ENCODE data around the gene STX19. TPM values are rescaled to one million over a fixed set of nuclear protein-coding genes. Genes with fewer than 3 reads are reported as not detected.

The STX19 gene
- total RNA-seq, 4 donors from 2014 or later, result not detected

GRCh38 chr3:94069194-94069813 lies 40.9 kb upstream of the STX19 start:
- DNase-seq (ENCODE audit: low spot score in 2 of 2), result no peak
- H3K36me3 ChIP-seq, result peaks cover 0 to 35% (median 0%) of the 10 kb centered on the region in 3 donors
- no peaks in the 10 kb centered on the region for H3K9me3 ChIP-seq
- WGBS, 2 donors, result 48 to 54% methylated on average over 4 of the region's 4 CpGs
- no peaks in the 10 kb centered on the region for H3K27me3 ChIP-seq
- TF ChIP-seq POLR2A (IDR thresholded peaks at IDR 0.05), result no peak
- peak; percentile 45 to 62 (median 48) for TF ChIP-seq CTCF (IDR thresholded peaks at IDR 0.05)
- no peak overlapping the region for H3K27ac ChIP-seq
- no peak overlapping the region for H3K4me3 ChIP-seq
- peaks cover 0 to 21% (median 7%) of the 10 kb centered on the region in 4 donors for H3K4me1 ChIP-seq

GRCh38 chr3:94066506-94067500 lies 38.4 kb upstream of the STX19 start:
- Histone ChIP-seq H3K36me3 (peaks cover 0 to 24% (median 0%) of the 10 kb centered on the region in 3 donors), H3K4me3 (no peak overlapping the region), H3K27ac (peak overlapping the region in 1 of 4 donors; percentile 10), H3K4me1 (peaks cover 0 to 36% (median 14%) of the 10 kb centered on the region in 4 donors), H3K9me3 (no peaks in the 10 kb centered on the region), H3K27me3 (no peaks in the 10 kb centered on the region)
- no peak for TF ChIP-seq CTCF (IDR thresholded peaks at IDR 0.05)
- no peak for TF ChIP-seq POLR2A (IDR thresholded peaks at IDR 0.05)
- TF ChIP-seq EP300 (IDR thresholded peaks at IDR 0.05), result no peak
- WGBS, 2 donors, result 85 to 91% methylated on average over 6 of the region's 6 CpGs
- DNase-seq (ENCODE audit: low spot score in 2 of 2), result no peak

GRCh38 chr3:94065819-94066480 lies 37.6 kb upstream of the STX19 start:
- Histone ChIP-seq H3K36me3 (peaks cover 0 to 20% (median 0%) of the 10 kb centered on the region in 3 donors), H3K4me3 (no peak overlapping the region), H3K27ac (peak overlapping the region in 1 of 4 donors; percentile 10), H3K27me3 (no peaks in the 10 kb centered on the region), H3K4me1 (peaks cover 0 to 37% (median 14%) of the 10 kb centered on the region in 4 donors), H3K9me3 (no peaks in the 10 kb centered on the region)
- DNase-seq (ENCODE audit: low spot score in 2 of 2), result no peak
- TF ChIP-seq CTCF (IDR thresholded peaks at IDR 0.05), result no peak
- no peak for TF ChIP-seq POLR2A (IDR thresholded peaks at IDR 0.05)
- TF ChIP-seq EP300 (IDR thresholded peaks at IDR 0.05), result no peak
- 77 to 85% methylated on average over 1 of the region's 1 CpG for WGBS, 2 donors

- no peaks in the 10 kb centered on the region for H3K27me3 ChIP-seq
- WGBS, 2 donors, result 55 to 56% methylated on average over 1 of the region's 1 CpG
- H3K4me1 ChIP-seq, result peaks cover 0 to 37% (median 14%) of the 10 kb centered on the region in 4 donors
Measured at GRCh38 chr3:94065122-94065521, 36.7 kb upstream of the STX19 start.

More at GRCh38 chr3:94065122-94065521, 36.7 kb upstream of the STX19 start:
- no peak for TF ChIP-seq CTCF (IDR thresholded peaks at IDR 0.05)
- no peak for TF ChIP-seq EP300 (IDR thresholded peaks at IDR 0.05)
- TF ChIP-seq POLR2A (IDR thresholded peaks at IDR 0.05), result no peak
- DNase-seq (ENCODE audit: low spot score in 2 of 2), result no peak
- H3K9me3 ChIP-seq, result no peaks in the 10 kb centered on the region
- no peak overlapping the region for H3K4me3 ChIP-seq
- H3K27ac ChIP-seq, result no peak overlapping the region
- H3K36me3 ChIP-seq, result peaks cover 0 to 23% (median 0%) of the 10 kb centered on the region in 3 donors

All from tibial nerve (tissue), 4 donors.